H9 (cell line): ENCODE measurements around the gene RAB11FIP4. TPM values are rescaled to one million over a fixed set of nuclear protein-coding genes. Genes with fewer than 3 reads are reported as not detected.
A peak's percentile ranks its signal among the peaks of the same experiment; 100 is the strongest.
"Not testable (repeated sequence)": the region's sequence is repeated elsewhere in the genome, so short reads cannot be mapped to it uniquely, and the experiment has no call there.

Experiments used
- DNase-seq: peaks from one replicate; pipeline ENCODE4 v3.0.0-alpha.2; 2017
- H2AFZ ChIP-seq: one replicate; pipeline ENCODE4 v1.6.1; 2013; ENCODE audit warnings: mild to moderate bottlenecking, low read length, control low read depth, moderate library complexity
- H2AK5ac ChIP-seq: 2 replicates; pipeline ENCODE4 v1.6.1; 2013; ENCODE audit warnings: low read length, control low read depth, mixed read lengths; ENCODE audit not compliant: insufficient read length
- H2BK120ac ChIP-seq: one replicate; pipeline ENCODE4 v1.6.1; 2013; ENCODE audit warnings: low read depth, mild to moderate bottlenecking, low read length, control low read depth, inconsistent platforms; ENCODE audit not compliant: poor library complexity, severe bottlenecking
- H2BK12ac ChIP-seq: 2 replicates; pipeline ENCODE4 v1.6.1; 2013; ENCODE audit warnings: low read length, control low read depth, mixed read lengths, low read depth; ENCODE audit not compliant: insufficient read length
- H2BK15ac ChIP-seq: 2 replicates; pipeline ENCODE4 v1.6.1; 2013; ENCODE audit warnings: low read depth, low read length, control low read depth
- H2BK20ac ChIP-seq: one replicate; pipeline ENCODE4 v1.6.1; 2013; ENCODE audit warnings: low read depth, mild to moderate bottlenecking, low read length, control low read depth, inconsistent platforms; ENCODE audit not compliant: poor library complexity, severe bottlenecking
- H2BK5ac ChIP-seq: 2 replicates; pipeline ENCODE4 v1.6.1; 2013; ENCODE audit warnings: low read length, control low read depth, mixed read lengths; ENCODE audit not compliant: insufficient read length
- H3K14ac ChIP-seq: 2 replicates; pipeline ENCODE4 v1.6.1; 2013; ENCODE audit warnings: low read length, control low read depth; ENCODE audit not compliant: insufficient read depth
- H3K18ac ChIP-seq: 2 replicates; pipeline ENCODE4 v1.6.1; 2013; ENCODE audit warnings: low read depth, mild to moderate bottlenecking, mixed read lengths, low read length, control low read depth; ENCODE audit not compliant: insufficient read length
- H3K23ac ChIP-seq: 2 replicates; pipeline ENCODE4 v1.6.1; 2013; ENCODE audit warnings: low read length, control low read depth, mixed read lengths, low read depth; ENCODE audit not compliant: insufficient read length
- H3K23me2 ChIP-seq: 2 replicates; pipeline ENCODE4 v1.6.1; 2013; ENCODE audit warnings: low read depth, mild to moderate bottlenecking, mixed read lengths, low read length, control low read depth; ENCODE audit not compliant: insufficient read length, poor library complexity, severe bottlenecking
- H3K27ac ChIP-seq: 2 replicates; pipeline ENCODE4 v1.5.1; 2013; ENCODE audit warnings: low read length, control low read depth, mixed read lengths, low read depth; ENCODE audit not compliant: insufficient read length
- H3K27me3 ChIP-seq: 2 replicates; pipeline ENCODE4 v1.6.1; 2013; ENCODE audit warnings: low read length, control low read depth, inconsistent platforms; ENCODE audit not compliant: insufficient read depth
- H3K4ac ChIP-seq: 2 replicates; pipeline ENCODE4 v1.6.1; 2013; ENCODE audit warnings: low read depth, mild to moderate bottlenecking, control low read depth, inconsistent platforms, low read length, moderate library complexity
- H3K4me1 ChIP-seq: 2 replicates; pipeline ENCODE4 v1.6.1; 2013; ENCODE audit warnings: low read length, control low read depth, inconsistent platforms; ENCODE audit not compliant: insufficient read depth
- H3K4me2 ChIP-seq: 2 replicates; pipeline ENCODE4 v1.6.1; 2013; ENCODE audit warnings: low read length, control low read depth, mixed read lengths; ENCODE audit not compliant: insufficient read length, insufficient read depth
- H3K56ac ChIP-seq: 2 replicates; pipeline ENCODE4 v1.6.1; 2013; ENCODE audit warnings: low read depth, mild to moderate bottlenecking, mixed read lengths, low read length, control low read depth; ENCODE audit not compliant: insufficient read length
- H3K79me1 ChIP-seq: 2 replicates; pipeline ENCODE4 v1.6.1; 2013; ENCODE audit warnings: low read depth, mild to moderate bottlenecking, moderate library complexity, low read length, control low read depth, inconsistent platforms; ENCODE audit not compliant: insufficient read depth, poor library complexity, severe bottlenecking
- H3K79me2 ChIP-seq: 2 replicates; pipeline ENCODE4 v1.6.1; 2013; ENCODE audit warnings: low read length, control low read depth, inconsistent platforms; ENCODE audit not compliant: insufficient read depth
- H3K9ac ChIP-seq: 2 replicates; pipeline ENCODE4 v1.6.1; 2013; ENCODE audit warnings: low read length, control low read depth, mixed read lengths; ENCODE audit not compliant: insufficient read length; ENCODE audit errors: extremely low read depth
- H3K9me3 ChIP-seq: one replicate; pipeline ENCODE4 v1.6.1; 2013; ENCODE audit warnings: low read depth, low read length, inconsistent platforms; ENCODE audit not compliant: control insufficient read depth
- H3T11ph ChIP-seq: one replicate; pipeline ENCODE4 v1.6.1; 2013; ENCODE audit warnings: mild to moderate bottlenecking, low read length, control low read depth, inconsistent platforms
- H4K20me1 ChIP-seq: one replicate; pipeline ENCODE4 v1.6.1; 2013; ENCODE audit not compliant: control insufficient read depth, insufficient read length, insufficient read depth
- H4K5ac ChIP-seq: 2 replicates; pipeline ENCODE4 v1.6.1; 2013; ENCODE audit warnings: low read depth, mild to moderate bottlenecking, mixed read lengths, low read length, control low read depth; ENCODE audit not compliant: insufficient read length
- H4K8ac ChIP-seq: replicated peaks from 2 replicates; pipeline ENCODE4 v1.6.1; 2013; ENCODE audit warnings: low read length, control low read depth, mixed read lengths, low read depth; ENCODE audit not compliant: insufficient read length
- H4K91ac ChIP-seq: 2 replicates; pipeline ENCODE4 v1.6.1; 2013; ENCODE audit warnings: low read depth, mild to moderate bottlenecking, moderate library complexity, mixed read lengths, low read length, control low read depth; ENCODE audit not compliant: insufficient read length
- H3K27ac Mint-ChIP-seq, 3 experiments: 2 replicates in 2 of 3; 3 replicates in 1 of 3; pipeline ENCODE4 v1.8.0; 2020 to 2021; ENCODE audit warnings: mixed read lengths in 3 of 3, mild to moderate bottlenecking in 1 of 3, moderate library complexity in 1 of 3
- H3K27me3 Mint-ChIP-seq: 2 replicates; pipeline ENCODE4 v1.8.0; 2021; ENCODE audit warnings: low read depth, mild to moderate bottlenecking, moderate library complexity, mixed read lengths
- H3K36me3 Mint-ChIP-seq, 3 experiments: 2 replicates in 2 of 3; 3 replicates in 1 of 3; pipeline ENCODE4 v1.8.0; 2020 to 2021; ENCODE audit warnings: low read depth in 3 of 3, mixed read lengths in 3 of 3; ENCODE audit not compliant: insufficient read depth in 1 of 3
- H3K4me1 Mint-ChIP-seq, 2 experiments: 2 replicates each; pipeline ENCODE4 v1.8.0; 2020; ENCODE audit warnings: mixed read lengths in 2 of 2
- H3K4me3 Mint-ChIP-seq, 2 experiments: 2 replicates in 1 of 2; 3 replicates in 1 of 2; pipeline ENCODE4 v1.8.0; 2020 to 2021; ENCODE audit warnings: mild to moderate bottlenecking in 2 of 2, mixed read lengths in 2 of 2, moderate library complexity in 1 of 2
- H3K9me3 Mint-ChIP-seq, 2 experiments: 2 replicates in 1 of 2; 3 replicates in 1 of 2; pipeline ENCODE4 v1.8.0; 2020; ENCODE audit warnings: mild to moderate bottlenecking in 2 of 2, mixed read lengths in 2 of 2, moderate library complexity in 1 of 2
- WGBS: extraction: QIAGEN DNeasy Blood & Tissue Kit; methylation state at CpG from one replicate; pipeline ENCODE4 v1.1.7; 2013; ENCODE audit warnings: missing lambda C conversion rate, low lambda C conversion rate, mixed read lengths; ENCODE audit not compliant: insufficient read length; ENCODE audit errors: extremely low coverage; 5-methylcytosine and 5-hydroxymethylcytosine counted together
- total RNA-seq: library from RNA; stranded (reverse); gene quantifications from 2 replicates; pipeline ENCODE4 v1.2.1, GENCODE V29; 2021
- TF ChIP-seq, protein P1 (sequence below): fragments of 200-600 bp; sonication (generic); conservative IDR thresholded peaks from 3 replicates; pipeline ENCODE4 v1.8.0; 2021; ENCODE audit warnings: antibody characterized with exemption, mild to moderate bottlenecking

The RAB11FIP4 gene
- total RNA-seq, 1 experiment from 2014 or later = 25.7 TPM

DNA sequence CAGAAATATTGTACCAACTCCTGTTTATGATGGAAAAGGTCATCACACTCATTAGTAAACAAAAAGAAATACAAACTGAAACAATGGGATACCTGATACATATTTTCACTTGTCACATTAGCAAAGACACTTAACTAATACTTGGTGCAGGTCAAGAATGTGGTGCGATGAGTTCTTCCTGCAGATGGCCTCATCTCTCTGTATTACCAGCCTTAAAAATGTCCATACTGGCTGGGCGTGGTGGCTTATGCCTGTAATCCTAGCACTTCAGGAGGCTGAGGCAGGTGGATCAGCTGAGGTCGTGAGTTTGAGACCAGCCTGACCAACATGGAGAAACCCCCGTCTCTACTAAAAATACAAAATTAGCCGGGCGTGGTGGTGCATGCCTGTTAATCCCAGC lies 8.0 kb upstream of the RAB11FIP4 start:
- not testable (repeated sequence) for H3K4ac ChIP-seq, H3K14ac ChIP-seq, H3K4me2 ChIP-seq, H2BK12ac ChIP-seq, H3K79me1 ChIP-seq, H2BK20ac ChIP-seq, H2BK15ac ChIP-seq, H4K5ac ChIP-seq, H3K23ac ChIP-seq, H3K27ac ChIP-seq, H3K23me2 ChIP-seq, H2AFZ ChIP-seq, H4K20me1 ChIP-seq, H3K18ac ChIP-seq, H4K91ac ChIP-seq, H2AK5ac ChIP-seq, H3K4me1 ChIP-seq, H2BK5ac ChIP-seq, H3T11ph ChIP-seq, DNase-seq, H3K27me3 ChIP-seq, H3K9me3 Mint-ChIP-seq, H2BK120ac ChIP-seq, H3K27me3 Mint-ChIP-seq, H3K56ac ChIP-seq, H3K27ac Mint-ChIP-seq, H3K9me3 ChIP-seq, H3K9ac ChIP-seq, H3K4me3 Mint-ChIP-seq, H4K8ac ChIP-seq, H3K79me2 ChIP-seq, H3K36me3 Mint-ChIP-seq
- TF ChIP-seq, protein P1, sequence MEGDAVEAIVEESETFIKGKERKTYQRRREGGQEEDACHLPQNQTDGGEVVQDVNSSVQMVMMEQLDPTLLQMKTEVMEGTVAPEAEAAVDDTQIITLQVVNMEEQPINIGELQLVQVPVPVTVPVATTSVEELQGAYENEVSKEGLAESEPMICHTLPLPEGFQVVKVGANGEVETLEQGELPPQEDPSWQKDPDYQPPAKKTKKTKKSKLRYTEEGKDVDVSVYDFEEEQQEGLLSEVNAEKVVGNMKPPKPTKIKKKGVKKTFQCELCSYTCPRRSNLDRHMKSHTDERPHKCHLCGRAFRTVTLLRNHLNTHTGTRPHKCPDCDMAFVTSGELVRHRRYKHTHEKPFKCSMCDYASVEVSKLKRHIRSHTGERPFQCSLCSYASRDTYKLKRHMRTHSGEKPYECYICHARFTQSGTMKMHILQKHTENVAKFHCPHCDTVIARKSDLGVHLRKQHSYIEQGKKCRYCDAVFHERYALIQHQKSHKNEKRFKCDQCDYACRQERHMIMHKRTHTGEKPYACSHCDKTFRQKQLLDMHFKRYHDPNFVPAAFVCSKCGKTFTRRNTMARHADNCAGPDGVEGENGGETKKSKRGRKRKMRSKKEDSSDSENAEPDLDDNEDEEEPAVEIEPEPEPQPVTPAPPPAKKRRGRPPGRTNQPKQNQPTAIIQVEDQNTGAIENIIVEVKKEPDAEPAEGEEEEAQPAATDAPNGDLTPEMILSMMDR = peak; percentile 23; the same call in 1 of the 3 replicates
- peaks cover 5 to 13% of the 10 kb centered on the region in 2 experiments for H3K4me1 Mint-ChIP-seq
- WGBS = no CpG with 5 or more reads among the region's 6 CpGs
